Measurements from ENCODE around the gene CTNNBL1. TPM values are rescaled to one million over a fixed set of nuclear protein-coding genes. Genes with fewer than 3 reads are reported as not detected.

Gene CTNNBL1
- total RNA-seq, 1 experiment from 2014 or later = 49.1 TPM

DNA sequence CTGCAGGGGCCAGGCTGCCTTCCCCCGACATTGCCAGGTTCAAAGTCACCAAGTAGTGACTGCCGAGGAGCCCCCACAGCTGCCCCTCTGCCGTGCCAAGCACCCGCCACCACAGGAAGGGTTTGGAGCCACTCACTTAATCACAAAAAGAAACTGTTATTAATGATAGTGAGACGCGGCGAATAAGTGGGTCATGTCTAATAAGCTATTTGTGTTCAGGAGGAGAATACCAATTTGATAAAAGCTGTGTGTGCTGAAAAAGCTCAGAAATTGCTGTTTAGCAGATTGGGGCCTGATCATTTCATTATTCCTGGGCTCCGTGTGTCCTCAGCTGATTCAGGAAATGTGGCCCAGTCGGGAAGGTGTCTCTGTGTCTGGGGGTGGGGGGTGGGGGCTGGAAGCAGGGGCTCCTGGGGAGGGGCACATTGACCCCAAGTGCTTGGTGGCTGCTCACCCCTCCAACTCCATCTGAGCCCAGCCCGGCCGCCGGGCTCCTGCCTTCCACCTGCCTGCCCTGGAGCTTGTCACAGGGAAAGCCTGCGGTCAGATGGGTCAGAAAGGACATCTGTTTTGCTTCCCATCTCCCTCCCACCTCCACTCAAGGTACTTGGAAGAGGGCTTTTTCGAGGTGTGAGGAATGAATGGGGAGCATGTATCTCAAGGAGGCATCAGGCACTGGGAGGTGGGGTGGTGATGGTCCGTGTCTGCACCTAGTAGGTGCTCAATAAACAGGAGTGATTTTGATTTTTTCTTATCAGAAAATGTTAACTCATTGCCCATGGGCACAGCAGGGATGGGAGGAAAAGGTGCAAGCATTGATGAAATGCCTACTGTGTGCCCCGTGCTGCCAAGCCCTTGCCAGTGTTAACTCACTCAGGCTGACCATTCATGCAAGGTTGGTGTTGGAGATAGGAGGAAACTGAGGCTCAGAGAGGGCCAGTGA is 212.1 kb downstream of the CTNNBL1 start:
- Histone ChIP-seq H3K9me3 (replicated peaks) (peaks cover 3% of the 10 kb centered on the region; the same call in 1 of the 2 replicates), H3K4me1 (replicated peaks) (peaks cover 24% of the 10 kb centered on the region), H3K27ac (no peak overlapping the region), H3K27me3 (replicated peaks) (peaks cover 3% of the 10 kb centered on the region; the same call in 1 of the 2 replicates), H3K4me3 (no peak overlapping the region), H3K36me3 (no peaks in the 10 kb centered on the region)
- DNase-seq (ENCODE audit: low read depth in 1 of 2, low spot score in 2 of 2) = no peak

- Histone ChIP-seq H3K27me3 (replicated peaks) (peaks cover under 1% of the 10 kb centered on the region; the same call in 1 of the 2 replicates), H3K4me1 (replicated peaks) (peaks cover 24% of the 10 kb centered on the region), H3K36me3 (no peaks in the 10 kb centered on the region), H3K27ac (no peak overlapping the region), H3K4me3 (no peak overlapping the region), H3K9me3 (replicated peaks) (0 out of 2 replicates have a peak, but pooled peaks cover 3% of the 10 kb centered on the region)
- DNase-seq (ENCODE audit: low read depth in 1 of 2, low spot score in 2 of 2) = no peak
Measured at GRCh38 chr20:37907330-37907676, 213.5 kb downstream of the CTNNBL1 start.

- no peak overlapping the region for H3K27ac ChIP-seq
- H3K9me3 ChIP-seq (replicated peaks) = 0 out of 2 replicates have a peak, but pooled peaks cover 3% of the 10 kb centered on the region
- DNase-seq (ENCODE audit: low read depth in 1 of 2, low spot score in 2 of 2) = peak; percentile 71 to 82
- no peaks in the 10 kb centered on the region for H3K36me3 ChIP-seq
- no peak overlapping the region for H3K4me3 ChIP-seq
- peaks cover 4% of the 10 kb centered on the region; the same call in 1 of the 2 replicates for H3K27me3 ChIP-seq (replicated peaks)
- H3K4me1 ChIP-seq (replicated peaks) = peaks cover 23% of the 10 kb centered on the region
Measured at GRCh38 chr20:37907677-37908401, 214.0 kb downstream of the CTNNBL1 start.

- H3K27me3 ChIP-seq (replicated peaks) = peaks cover 5% of the 10 kb centered on the region; the same call in 1 of the 2 replicates
Measured at GRCh38 chr20:37911261-37911660, 217.4 kb downstream of the CTNNBL1 start.

GRCh38 chr20:37911838-37912281 is 218.0 kb downstream of the CTNNBL1 start:
- no peak for DNase-seq (ENCODE audit: low read depth in 1 of 2, low spot score in 2 of 2)

More at GRCh38 chr20:37911261-37911660, 217.4 kb downstream of the CTNNBL1 start:
- DNase-seq (ENCODE audit: low read depth in 1 of 2, low spot score in 2 of 2) = no peak
- H3K27ac ChIP-seq = no peak overlapping the region
- H3K4me1 ChIP-seq (replicated peaks) = peaks cover 17% of the 10 kb centered on the region
- H3K36me3 ChIP-seq = no peaks in the 10 kb centered on the region
- no peaks in the 10 kb centered on the region for H3K9me3 ChIP-seq (replicated peaks)
- no peak overlapping the region for H3K4me3 ChIP-seq

DNA sequence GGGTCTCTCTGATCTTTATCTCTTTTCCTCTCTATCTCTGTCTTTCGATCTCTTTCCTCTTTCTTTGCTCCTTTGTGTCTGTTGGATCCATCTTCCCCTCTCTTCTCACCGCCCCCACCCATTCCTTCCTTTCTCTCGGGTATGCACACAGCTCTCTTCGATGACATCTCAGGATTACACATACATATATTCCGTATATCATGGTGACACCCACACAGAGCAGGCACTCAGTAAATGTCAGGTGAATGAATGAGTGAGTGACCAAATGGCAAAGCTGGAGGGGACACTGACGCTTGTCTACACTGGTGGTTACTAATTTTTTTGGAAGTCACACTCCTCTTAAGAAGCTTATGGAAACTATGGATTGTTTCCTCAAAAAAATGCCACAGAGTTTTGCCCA is 219.0 kb downstream of the CTNNBL1 start:
- no peak overlapping the region for H3K27ac ChIP-seq
- no peaks in the 10 kb centered on the region for H3K9me3 ChIP-seq (replicated peaks)
- no peak overlapping the region for H3K4me3 ChIP-seq
- peaks cover 9% of the 10 kb centered on the region for H3K4me1 ChIP-seq (replicated peaks)
- no peak for DNase-seq (ENCODE audit: low read depth in 1 of 2, low spot score in 2 of 2)
- H3K36me3 ChIP-seq = no peaks in the 10 kb centered on the region
- H3K27me3 ChIP-seq (replicated peaks) = peaks cover 5% of the 10 kb centered on the region

More at GRCh38 chr20:37911838-37912281, 218.0 kb downstream of the CTNNBL1 start:
- Histone ChIP-seq H3K4me1 (replicated peaks) (peaks cover 17% of the 10 kb centered on the region), H3K4me3 (no peak overlapping the region), H3K9me3 (replicated peaks) (no peaks in the 10 kb centered on the region), H3K36me3 (no peaks in the 10 kb centered on the region), H3K27me3 (replicated peaks) (peaks cover 5% of the 10 kb centered on the region; the same call in 1 of the 2 replicates), H3K27ac (no peak overlapping the region)

DNA sequence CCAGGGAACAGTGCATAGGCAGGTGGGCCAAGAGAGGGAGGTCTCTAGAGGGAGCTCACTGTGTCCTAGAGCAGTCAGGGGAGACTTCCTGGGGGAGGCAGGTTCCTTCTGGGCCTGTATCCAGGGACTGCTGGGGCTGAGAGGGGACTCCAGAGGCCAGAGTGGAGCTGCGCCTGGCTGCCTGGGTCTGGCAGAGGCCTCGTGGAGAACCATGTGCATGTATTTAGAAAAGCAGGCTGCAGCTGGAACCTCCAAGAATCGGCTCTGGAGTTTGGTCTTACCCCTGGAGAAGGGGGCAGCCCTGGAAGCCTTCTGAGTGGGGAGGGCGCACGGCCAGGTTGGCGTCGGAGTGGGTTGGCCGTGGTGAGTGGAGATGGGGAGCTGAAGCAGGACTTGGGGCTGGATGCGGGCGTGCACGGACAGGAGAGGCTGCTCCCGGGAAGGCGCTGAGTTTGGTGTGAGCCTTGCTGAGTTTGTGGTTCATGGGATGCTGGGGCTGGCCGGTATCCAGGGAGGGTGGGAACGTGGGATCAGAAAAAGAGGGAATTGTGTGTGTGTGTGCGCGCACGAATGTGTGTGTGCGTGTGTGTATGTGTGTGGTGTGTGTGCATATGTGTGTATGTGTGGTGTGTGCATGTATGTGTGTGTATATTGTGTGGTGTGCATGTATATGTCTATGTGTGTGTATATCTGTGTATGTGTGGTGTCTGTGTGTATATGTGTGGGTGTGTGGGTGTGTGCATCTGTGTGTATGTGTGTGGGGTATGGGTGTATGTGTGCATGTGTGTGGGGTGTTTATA is 219.9 kb downstream of the CTNNBL1 start:
- no peak for DNase-seq (ENCODE audit: low read depth in 1 of 2, low spot score in 2 of 2)
- Histone ChIP-seq H3K27me3 (replicated peaks) (peaks cover 9% of the 10 kb centered on the region), H3K9me3 (replicated peaks) (no peaks in the 10 kb centered on the region), H3K27ac (no peak overlapping the region), H3K4me1 (replicated peaks) (peaks cover 4% of the 10 kb centered on the region; the same call in 1 of the 2 replicates), H3K36me3 (no peaks in the 10 kb centered on the region), H3K4me3 (no peak overlapping the region)

DNA sequence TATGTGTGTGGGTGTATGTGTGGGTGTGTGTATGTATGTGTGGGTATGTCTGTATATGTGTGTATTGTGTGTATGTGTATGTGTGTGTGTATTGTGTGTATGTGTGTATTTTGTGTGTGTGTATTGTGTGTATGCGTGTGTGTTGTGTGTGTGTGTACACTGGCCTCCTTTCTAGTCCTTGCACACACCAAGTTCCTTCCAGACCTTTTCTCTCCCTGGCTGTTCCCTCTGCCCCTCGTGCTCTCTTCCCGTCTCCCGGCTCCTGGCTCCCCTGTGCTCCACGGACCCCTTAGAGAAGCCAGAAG is 220.5 kb downstream of the CTNNBL1 start:
- DNase-seq (ENCODE audit: low read depth in 1 of 2, low spot score in 2 of 2) = no peak
- peaks cover 9% of the 10 kb centered on the region for H3K27me3 ChIP-seq (replicated peaks)

DNA sequence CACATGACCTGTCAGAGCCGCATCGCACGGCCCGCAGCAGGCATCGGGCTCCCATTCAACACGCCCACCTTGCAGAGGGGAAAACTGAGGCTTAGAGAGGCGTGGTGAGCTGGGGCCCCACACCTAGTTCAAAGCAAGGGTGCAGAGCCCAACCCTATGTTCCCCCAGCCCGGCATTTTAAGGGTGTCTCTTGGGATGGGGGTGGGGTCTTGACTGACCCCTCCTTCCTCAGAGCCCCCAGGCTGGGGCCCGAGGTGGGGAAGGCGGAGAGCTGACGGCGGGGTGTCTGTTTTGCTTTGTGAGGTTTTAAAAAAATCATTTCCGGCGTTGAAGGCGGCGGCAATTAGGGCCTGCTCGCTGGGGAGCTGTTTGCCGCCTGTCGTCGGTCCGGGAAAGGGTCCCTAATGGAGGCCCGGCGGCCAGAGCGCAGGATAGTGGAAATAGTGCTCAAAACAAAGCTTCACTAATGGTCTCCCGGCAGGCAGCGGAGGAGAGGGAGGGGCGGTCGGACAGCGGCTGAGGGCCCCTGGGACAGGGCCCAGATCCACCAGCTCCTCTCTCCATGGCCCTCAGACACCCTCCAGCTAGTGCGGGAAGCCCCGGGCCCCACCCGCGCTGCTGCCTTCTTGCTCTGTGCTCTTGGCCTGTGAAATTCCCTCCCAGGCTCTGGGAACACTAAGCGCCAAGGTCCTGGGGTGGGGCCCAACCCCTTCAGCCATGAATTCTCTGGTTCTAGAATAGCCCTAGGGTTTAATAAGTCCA is 221.0 kb downstream of the CTNNBL1 start:
- no peak for DNase-seq (ENCODE audit: low read depth in 1 of 2, low spot score in 2 of 2)
- Histone ChIP-seq H3K4me3 (no peak overlapping the region), H3K27ac (no peak overlapping the region), H3K36me3 (no peaks in the 10 kb centered on the region), H3K9me3 (replicated peaks) (no peaks in the 10 kb centered on the region), H3K27me3 (replicated peaks) (peaks cover 9% of the 10 kb centered on the region), H3K4me1 (replicated peaks) (peaks cover 4% of the 10 kb centered on the region; the same call in 1 of the 2 replicates)

More for the DNA sequence above, 220.5 kb downstream of the CTNNBL1 start:
- Histone ChIP-seq H3K4me3 (no peak overlapping the region), H3K36me3 (no peaks in the 10 kb centered on the region), H3K27ac (no peak overlapping the region), H3K9me3 (replicated peaks) (no peaks in the 10 kb centered on the region), H3K4me1 (replicated peaks) (peaks cover 4% of the 10 kb centered on the region; the same call in 1 of the 2 replicates)

DNA sequence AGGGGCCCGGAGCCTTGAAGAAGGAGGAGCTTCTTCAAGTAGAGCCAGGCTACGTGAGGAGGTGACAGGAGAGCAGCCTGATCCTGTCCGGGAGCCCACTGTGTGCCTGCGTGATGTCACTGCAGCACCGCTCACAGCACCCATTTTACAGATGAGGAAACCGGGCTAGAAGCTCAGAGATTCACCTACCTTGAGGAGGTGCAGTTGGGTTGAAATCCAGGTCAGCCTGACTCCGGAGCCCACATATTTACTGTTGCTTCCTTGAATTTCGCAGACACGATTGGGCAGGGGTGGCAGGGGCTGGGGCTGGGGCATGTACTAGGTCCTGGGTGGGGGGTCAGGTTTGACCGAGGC is 221.6 kb downstream of the CTNNBL1 start:
- Histone ChIP-seq H3K27me3 (replicated peaks) (peaks cover 9% of the 10 kb centered on the region), H3K27ac (no peak overlapping the region), H3K4me3 (no peak overlapping the region), H3K4me1 (replicated peaks) (peaks cover 4% of the 10 kb centered on the region; the same call in 1 of the 2 replicates), H3K9me3 (replicated peaks) (no peaks in the 10 kb centered on the region), H3K36me3 (no peaks in the 10 kb centered on the region)
- no peak for DNase-seq (ENCODE audit: low read depth in 1 of 2, low spot score in 2 of 2)

DNA sequence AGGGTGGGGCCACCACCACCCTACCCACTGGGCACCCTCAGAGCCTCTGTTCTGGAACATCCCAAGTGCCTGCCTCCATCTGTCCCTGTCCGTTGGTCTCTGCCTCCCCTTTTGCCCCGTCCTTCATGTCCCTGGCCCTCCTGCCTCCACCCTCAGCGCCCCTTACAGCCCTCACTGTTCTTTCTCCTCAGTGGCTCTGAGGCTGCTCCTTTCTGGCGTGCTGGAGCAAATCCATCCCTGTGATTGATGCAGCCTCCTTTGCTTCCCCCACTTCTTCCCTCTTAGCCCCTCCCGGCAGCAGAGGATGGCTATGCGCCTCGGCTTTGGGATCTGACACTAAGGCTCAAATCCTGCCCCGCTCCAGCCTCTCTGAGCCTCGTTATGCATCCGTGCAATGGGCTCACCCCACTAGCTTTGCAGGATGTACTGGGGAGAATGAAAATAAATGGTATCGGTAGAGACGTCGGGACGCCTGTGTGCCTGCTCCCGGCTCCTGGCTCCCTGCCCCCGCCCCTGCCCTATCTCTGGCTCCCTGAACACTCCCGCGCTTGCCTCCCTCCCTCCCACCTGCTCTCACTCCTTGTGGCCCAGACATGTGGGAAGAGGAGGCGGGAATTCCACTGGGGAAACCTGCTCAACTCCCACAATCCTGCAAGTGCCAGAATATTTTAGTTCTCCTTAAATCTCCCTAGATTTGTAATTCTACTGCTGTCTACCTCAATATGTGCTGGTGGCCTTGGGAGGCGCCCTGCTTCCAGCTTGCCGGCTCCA is 222.2 kb downstream of the CTNNBL1 start:
- Histone ChIP-seq H3K27me3 (replicated peaks) (peaks cover 9% of the 10 kb centered on the region), H3K4me3 (no peak overlapping the region), H3K4me1 (replicated peaks) (peaks cover 4% of the 10 kb centered on the region; the same call in 1 of the 2 replicates), H3K36me3 (no peaks in the 10 kb centered on the region), H3K9me3 (replicated peaks) (no peaks in the 10 kb centered on the region), H3K27ac (no peak overlapping the region)
- DNase-seq (ENCODE audit: low read depth in 1 of 2, low spot score in 2 of 2) = no peak

DNA sequence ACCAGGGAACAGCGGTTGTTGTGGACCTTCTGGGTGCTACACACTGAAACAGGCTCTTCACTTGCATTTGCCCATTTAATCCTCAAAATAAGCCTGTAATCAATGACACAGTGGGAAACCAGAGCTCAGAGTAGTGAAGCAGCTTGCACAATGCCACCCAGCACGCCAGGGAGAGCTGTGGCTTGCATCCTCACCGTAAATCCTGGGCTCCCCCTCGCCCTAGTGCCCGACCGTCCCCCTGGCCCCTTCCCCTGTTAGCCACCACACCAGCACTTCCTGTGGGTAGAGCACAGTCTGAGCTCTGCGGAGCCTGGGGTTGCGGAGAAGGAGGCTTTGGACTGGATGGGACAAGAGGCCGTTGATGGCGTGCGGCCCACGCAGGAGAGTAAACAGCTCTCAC is 223.6 kb downstream of the CTNNBL1 start:
- Histone ChIP-seq H3K4me3 (no peak overlapping the region), H3K36me3 (no peaks in the 10 kb centered on the region), H3K9me3 (replicated peaks) (no peaks in the 10 kb centered on the region), H3K27me3 (replicated peaks) (peaks cover 9% of the 10 kb centered on the region), H3K4me1 (replicated peaks) (no peaks in the 10 kb centered on the region), H3K27ac (no peak overlapping the region)
- DNase-seq (ENCODE audit: low read depth in 1 of 2, low spot score in 2 of 2) = no peak

Measured in SJSA1 (cell line).